GM10266 (cell line): ENCODE measurements around the gene SH2D4B.

ENCODE experiments used
- DNase-seq: peaks from one replicate; pipeline ENCODE4 v3.0.0; 2012; ENCODE audit errors: extremely low spot score
- TF ChIP-seq, protein P1 (sequence below): IDR thresholded peaks from 2 replicates; pipeline ENCODE4 v1.5.1; 2012; ENCODE audit warnings: mild to moderate bottlenecking, low read depth; ENCODE audit not compliant: control insufficient read depth, insufficient read depth; ENCODE audit errors: missing control alignments

Gene SH2D4B

DNA sequence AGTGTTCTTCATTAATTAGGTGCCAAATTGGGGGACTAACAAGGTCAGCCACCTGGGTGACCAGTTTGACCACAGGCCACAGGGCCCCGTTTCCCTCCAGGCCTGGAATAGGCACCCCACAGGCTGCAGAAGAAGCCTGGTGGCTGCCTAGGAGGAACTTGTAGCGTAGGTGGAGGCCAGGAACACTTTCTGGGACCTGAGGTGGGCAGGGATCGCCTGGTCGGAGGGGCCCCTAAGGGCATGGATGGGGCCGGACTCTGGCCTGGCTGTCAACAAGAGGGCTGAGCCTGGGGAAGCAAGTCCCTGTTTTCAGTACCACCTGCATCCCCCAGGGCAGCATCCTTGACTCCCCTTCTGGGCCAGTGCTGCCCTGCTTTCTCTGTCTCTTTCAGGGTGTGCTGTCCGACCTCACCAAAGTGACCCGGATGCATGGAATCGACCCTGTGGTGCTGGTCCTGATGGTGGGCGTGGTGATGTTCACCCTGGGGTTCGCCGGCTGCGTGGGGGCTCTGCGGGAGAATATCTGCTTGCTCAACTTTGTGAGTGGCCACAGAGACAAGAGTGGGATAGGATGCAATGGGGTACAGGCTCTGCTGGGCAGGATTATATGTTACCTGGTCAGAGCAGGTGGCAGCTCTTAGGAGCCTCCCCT lies 30.7 kb upstream of the SH2D4B start:
- TF ChIP-seq, protein P1, sequence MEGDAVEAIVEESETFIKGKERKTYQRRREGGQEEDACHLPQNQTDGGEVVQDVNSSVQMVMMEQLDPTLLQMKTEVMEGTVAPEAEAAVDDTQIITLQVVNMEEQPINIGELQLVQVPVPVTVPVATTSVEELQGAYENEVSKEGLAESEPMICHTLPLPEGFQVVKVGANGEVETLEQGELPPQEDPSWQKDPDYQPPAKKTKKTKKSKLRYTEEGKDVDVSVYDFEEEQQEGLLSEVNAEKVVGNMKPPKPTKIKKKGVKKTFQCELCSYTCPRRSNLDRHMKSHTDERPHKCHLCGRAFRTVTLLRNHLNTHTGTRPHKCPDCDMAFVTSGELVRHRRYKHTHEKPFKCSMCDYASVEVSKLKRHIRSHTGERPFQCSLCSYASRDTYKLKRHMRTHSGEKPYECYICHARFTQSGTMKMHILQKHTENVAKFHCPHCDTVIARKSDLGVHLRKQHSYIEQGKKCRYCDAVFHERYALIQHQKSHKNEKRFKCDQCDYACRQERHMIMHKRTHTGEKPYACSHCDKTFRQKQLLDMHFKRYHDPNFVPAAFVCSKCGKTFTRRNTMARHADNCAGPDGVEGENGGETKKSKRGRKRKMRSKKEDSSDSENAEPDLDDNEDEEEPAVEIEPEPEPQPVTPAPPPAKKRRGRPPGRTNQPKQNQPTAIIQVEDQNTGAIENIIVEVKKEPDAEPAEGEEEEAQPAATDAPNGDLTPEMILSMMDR = no peak
- no peak for DNase-seq

DNA sequence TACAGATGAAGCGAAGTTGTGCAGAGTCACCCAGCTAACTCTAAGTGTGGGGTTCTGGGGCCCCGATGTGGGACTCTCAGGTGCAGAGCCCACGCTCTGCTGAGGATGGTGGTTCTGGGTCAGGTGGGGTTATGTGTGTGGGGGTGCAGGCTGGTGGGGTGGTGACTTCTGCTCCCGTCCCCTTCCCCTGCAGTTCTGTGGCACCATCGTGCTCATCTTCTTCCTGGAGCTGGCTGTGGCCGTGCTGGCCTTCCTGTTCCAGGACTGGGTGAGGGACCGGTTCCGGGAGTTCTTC lies 28.6 kb upstream of the SH2D4B start:
- no peak for DNase-seq
- TF ChIP-seq, protein P1 = no peak

DNA sequence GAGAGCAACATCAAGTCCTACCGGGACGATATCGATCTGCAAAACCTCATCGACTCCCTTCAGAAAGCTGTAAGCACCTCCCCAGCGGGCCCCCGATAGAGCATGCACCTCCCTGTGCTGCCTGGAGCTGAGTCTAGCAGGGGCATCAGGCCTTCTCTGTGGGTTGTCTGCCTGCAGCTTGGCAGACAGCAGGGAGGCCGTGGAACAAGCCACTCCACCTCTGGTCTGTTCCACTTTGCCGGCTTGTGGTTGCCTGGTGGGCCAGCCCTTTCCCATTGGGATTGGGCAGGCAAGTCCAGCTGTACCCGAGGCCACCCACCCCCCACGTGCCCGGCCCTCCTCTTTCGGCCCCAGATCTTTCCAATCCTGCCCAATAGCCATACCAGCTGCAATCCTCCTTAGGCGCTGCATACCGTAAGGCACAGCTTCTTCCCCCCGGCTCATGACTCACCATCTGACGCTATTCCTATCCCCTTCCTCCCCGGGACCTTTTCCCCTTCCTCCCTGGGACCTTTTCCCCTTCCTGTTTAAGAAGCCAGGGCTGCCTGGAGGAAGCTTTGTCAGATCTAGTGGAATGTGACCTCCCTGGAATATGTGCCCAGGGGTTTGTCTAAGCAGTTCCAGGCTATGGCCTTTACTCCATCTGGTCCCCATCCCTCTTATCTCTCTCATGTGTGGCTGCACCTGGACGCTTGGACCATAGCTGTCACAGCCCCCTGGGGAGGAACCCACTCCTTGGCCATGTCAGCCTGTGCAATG lies 28.1 kb upstream of the SH2D4B start:
- TF ChIP-seq, protein P1 = no peak
- DNase-seq = no peak

DNA sequence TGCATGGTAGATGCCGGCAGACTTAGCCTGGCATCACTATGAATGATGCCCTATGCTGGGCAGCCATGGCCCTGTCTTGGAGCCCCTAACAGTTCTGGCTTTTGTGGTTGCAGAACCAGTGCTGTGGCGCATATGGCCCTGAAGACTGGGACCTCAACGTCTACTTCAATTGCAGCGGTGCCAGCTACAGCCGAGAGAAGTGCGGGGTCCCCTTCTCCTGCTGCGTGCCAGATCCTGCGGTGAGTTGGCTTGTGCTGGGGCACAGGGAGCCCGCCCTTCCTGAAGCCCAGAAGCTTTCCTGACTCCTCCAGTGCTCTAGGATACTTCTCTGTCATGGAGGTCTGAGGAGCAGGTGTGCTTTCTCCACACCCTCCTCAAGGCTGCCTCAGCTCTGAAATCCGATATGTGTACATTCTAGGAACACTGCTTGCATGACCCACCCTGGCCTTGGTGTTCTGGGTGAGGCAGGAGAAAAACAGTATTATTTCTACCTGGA lies 25.6 kb upstream of the SH2D4B start:
- no peak for DNase-seq
- TF ChIP-seq, protein P1 = no peak

DNA sequence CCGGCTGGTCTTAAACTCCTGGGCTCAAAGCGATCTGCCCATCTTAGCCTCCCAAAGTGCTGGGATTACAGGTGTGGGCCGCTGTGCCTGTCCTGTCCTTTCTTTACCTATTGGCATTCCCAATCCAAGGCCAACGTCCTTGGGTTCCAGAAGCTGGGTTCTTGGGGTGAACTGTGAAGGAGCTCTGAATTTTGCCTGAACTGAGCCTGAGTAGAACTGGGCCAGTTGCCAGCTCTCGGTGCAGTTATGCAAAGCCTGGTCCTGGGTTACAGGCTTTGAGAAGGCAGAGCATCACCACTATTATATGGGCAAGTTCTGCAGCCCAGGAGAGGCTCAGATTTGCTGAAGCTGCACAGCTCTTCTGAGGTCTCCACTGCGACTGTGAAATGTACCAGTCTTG lies 24.6 kb upstream of the SH2D4B start:
- TF ChIP-seq, protein P1 = no peak
- DNase-seq = no peak

DNA sequence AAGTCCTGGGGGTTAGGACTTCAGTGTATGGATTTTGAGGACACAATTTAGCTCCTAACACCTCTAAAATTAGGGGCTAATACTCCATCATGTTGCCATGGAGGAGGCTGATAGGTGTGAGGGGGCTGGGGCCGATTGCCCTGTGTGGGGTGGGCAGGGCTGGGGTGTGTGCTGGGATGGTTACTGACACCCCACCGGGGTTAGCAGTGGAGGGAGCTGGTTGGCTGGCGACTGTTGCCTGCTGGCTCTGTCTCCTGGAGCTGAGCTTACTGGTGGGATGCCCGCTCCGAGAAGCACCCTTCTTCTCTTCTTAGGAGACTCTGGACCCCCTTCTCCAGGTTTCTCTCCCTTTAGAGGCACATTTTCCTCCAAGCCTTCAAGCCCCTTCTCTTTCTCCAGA lies 22.2 kb upstream of the SH2D4B start:
- TF ChIP-seq, protein P1 = no peak
- no peak for DNase-seq

DNA sequence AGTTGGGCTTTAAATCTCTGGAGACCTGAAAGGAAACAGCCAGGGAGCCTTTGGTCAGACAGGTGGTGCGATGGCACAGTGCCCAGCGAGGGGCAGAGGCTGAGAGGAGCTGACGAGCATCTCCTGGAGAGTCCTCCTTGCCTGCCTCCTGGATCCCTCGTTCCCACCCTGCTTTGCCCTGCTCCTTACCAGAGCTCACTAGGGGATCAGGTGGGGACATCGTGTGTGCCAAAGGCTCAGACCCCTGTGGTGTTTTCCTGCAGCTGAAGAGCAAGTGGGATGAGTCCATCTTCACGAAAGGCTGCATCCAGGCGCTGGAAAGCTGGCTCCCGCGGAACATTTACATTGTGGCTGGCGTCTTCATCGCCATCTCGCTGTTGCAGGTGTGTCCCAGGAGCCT lies 21.8 kb upstream of the SH2D4B start:
- TF ChIP-seq, protein P1 = no peak

More for the DNA sequence above, 21.8 kb upstream of the SH2D4B start:
- no peak for DNase-seq
